SK-N-MC (cell line): ENCODE measurements around the gene SPSB1.

Experiments used
- EZH2 ChIP-seq: fragments of 200-600 bp; sonication (generic); IDR thresholded peaks from one replicate; pipeline ENCODE4 v1.6.1; 2017; ENCODE audit warnings: antibody characterized with exemption
- FOXP2 ChIP-seq: optimal IDR thresholded peaks from 2 replicates; pipeline ENCODE3; 2011; ENCODE audit warnings: mild to moderate bottlenecking, moderate library complexity; ENCODE audit not compliant: insufficient read depth; ENCODE audit errors: extremely low read length, control extremely low read depth
- POLR2AphosphoS5 ChIP-seq: IDR thresholded peaks from 2 replicates; pipeline ENCODE4 v1.6.1; 2012; ENCODE audit warnings: mild to moderate bottlenecking, low read depth, low read length, borderline replicate concordance

DNA sequence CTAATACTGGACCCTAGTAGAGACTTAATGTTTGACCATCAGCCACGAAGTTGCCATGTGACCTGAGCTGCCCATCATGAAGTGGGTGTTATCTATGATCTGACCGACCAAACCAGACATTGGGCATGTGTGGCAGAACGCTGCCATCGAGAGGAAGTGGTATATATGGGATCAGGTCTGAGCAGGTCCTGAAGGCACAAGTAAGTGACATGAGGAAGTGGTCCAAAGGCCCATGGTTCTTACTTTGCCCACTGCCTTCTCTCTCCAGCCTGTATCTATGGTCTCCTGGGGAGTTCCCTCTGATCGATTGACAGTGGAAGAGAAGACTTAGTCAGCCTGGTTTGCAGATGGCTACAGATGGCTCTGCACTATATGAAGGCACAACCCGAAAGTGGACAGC, 7.9 kb downstream of the SPSB1 start:
- TF ChIP-seq POLR2AphosphoS5 (no peak), EZH2 (no peak), FOXP2 (no peak)
